ENCODE data around the gene ATG4B. TPM values are rescaled to one million over a fixed set of nuclear protein-coding genes. Genes with fewer than 3 reads are reported as not detected.

Gene ATG4B
- total RNA-seq, 2 donors from 2014 or later: 103 to 107 TPM

DNA sequence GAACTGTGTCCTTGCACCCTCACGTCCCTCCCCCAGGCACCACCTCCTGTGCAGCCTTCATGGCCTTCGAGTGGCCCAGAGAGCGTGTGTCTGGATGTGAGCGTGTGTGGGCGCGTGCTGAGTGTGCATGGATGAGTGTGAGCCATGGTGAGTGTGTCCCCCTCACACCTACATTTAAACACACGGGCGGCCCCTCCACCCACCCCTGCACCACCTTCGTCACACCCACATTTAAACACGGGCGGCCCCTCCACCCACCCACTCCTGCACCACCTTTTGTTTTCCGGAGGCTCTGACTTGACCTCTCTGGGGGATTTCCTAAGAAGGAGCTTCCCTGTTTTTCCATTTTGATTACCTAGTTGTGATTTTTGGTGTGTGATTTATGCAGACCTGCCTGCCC is 31.3 kb downstream of the ATG4B start:
- Mint-ChIP-seq H3K27ac (no peak overlapping the region), H3K36me3 (no peaks in the 10 kb centered on the region), H3K9me3 (no peaks in the 10 kb centered on the region)
- DNase-seq (ENCODE audit: low spot score in 2 of 2): no peak
- ATAC-seq: no peak

DNA sequence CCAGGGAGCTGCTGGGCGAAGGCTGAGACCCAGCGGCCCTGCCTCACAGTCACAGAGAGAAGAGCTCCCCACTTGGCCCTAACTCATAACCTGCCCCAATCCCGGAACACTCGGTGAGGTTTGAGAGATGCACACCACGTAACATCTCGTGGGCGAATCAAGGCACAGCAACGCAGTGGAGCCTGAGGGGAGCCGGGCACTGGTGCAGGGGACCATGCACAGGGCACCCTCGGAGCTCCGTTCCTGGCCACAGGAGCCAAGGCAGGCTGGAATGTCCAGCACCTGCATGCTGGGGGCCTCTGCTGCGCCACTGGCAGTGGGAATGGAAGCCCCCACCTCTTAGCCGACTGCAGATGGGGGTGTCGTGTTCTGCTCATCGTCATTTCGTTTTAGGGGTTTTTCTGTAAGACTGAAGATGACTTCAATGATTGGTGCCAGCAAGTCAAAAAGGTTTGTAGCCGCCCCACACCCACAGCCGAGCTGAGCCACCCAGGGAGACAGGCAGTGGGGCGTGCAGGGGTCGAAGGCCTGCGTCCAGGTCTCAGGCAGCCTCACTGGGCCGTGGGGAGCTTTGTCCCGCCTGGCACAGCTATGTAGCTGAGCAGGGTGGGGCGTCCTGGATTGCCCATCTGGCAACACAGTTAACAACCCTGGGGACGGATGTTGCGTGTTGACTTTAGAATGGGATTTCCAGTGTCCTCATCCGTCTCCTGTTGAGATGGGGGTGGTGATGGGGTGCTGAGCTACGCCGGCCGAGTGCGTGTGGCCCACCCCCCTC is 33.0 kb downstream of the ATG4B start:
- Mint-ChIP-seq H3K9me3 (no peaks in the 10 kb centered on the region), H3K27ac (no peak overlapping the region), H3K36me3 (no peaks in the 10 kb centered on the region)
- ATAC-seq: no peak
- DNase-seq (ENCODE audit: low spot score in 2 of 2): no peak

DNA sequence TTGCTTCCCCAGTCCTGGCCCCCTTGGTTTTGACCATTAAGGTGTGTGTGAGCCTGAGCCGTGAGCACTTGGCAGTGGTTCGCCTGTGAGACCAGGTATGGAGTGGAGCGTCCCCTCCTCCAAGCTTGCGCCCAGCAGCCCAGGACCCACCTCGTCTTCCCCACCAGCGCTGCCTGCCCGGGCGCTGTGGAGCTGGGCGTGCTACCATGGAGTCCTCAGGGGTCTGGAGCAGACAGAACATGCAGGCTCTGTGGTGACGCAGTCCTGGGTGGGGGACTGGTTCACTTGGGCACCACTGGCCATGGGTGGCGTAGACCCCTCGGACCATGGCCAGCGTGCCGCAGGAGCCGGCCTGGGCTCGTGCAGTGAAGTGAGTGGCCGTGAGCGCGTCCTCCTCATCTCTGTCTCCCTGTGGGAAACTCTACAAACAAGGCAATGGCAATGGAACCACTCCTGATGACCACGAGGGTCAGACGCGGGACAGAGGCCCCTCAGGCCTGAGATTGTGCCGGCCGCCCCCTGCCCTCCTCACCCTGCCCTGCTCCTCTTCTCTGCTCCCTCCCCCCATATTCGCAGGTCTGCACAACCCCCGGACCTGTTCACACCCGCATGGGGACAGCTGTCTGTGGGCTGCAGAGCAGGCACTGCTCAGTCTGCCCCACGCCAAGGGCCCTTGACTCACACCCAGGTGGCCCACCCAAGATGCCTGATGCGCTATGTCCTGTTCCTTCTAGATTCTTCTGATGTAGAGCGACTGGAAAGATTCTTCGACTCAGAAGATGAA is 34.2 kb downstream of the ATG4B start:
- Mint-ChIP-seq H3K27ac (peak overlapping the region in 1 of 2 donors; percentile 18), H3K9me3 (no peaks in the 10 kb centered on the region), H3K36me3 (no peaks in the 10 kb centered on the region)
- ATAC-seq: peak in 1 of 2 donors; percentile 7
- DNase-seq (ENCODE audit: low spot score in 2 of 2): no peak

DNA sequence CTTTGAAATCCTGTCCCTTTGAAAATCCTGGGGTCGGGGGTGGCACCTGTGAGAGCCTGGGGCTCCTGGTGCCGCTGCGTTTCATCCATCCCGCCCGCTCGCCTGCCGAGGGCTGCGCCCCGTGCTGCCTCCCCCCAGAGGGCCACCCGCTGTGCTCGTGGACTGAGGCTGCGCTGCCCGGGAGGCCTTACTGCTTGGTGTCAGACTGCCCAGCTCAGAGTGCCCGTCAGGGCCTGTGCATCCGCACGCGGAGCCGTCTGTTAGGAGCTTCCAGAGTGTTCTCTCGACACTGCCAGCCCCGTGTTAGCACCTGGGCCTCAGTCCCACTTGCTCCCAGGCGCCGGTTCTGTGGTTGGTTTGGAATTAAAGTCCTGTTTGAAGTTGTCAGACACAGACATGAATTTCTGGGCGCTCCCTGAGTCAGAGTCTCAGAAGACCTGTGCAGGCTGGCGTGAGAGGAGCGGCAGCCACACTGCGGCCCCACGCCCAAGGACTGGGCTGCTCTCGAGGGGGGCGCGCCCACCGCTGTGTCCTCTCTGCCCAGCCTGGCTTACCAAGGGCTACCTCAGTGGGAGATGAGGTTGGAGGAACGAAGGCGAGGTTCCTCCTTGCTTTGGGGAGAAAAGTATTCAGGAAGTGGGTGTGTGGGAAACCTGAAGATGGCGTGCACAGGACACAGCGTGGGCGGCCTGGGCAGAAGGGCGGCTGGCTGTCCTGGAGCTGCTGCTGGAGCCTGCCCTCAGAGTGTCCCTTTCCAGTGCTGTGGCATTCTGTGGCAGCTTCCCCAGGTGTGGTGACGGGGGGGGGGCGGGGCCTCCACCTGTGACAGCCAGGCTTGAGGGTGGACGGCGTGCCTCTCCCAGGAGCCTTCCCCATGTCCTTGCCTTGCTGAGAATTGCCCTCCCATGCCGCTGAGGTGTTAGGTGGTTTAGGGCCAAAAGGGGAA is 35.0 kb downstream of the ATG4B start:
- DNase-seq (ENCODE audit: low spot score in 2 of 2): no peak
- Mint-ChIP-seq H3K27ac (peak overlapping the region; percentile 18 to 68), H3K36me3 (no peaks in the 10 kb centered on the region), H3K9me3 (no peaks in the 10 kb centered on the region)
- peak in 1 of 2 donors; percentile 49 for ATAC-seq

DNA sequence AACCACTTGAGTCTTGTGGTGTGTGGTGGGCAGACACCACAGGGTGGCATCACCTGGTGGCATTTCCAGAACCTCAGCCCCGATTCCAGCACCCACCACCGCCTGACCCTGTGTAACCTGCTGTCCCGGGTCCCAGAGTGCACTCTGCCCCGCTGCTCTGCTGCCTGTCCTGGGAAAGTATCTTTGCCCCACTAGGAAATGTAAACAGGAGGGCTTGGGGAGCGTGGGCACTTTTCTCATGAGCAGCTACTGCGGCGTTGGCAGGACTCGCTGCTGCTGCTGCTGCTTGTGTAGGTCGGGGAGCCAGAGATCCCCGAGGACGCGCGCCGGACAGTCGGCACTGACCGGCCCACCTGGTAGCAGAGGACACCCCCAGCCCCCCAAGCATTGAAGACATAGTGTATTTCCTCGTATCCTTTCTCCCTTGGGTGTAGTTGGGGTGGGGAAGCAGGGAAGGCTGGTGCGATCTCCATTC is 35.7 kb downstream of the ATG4B start:
- ATAC-seq (no peak), DNase-seq (ENCODE audit: low spot score in 2 of 2) (no peak)
- no peaks in the 10 kb centered on the region for H3K36me3 Mint-ChIP-seq
- H3K27ac Mint-ChIP-seq: peak overlapping the region in 1 of 2 donors; percentile 8
- H3K9me3 Mint-ChIP-seq: no peaks in the 10 kb centered on the region

DNA sequence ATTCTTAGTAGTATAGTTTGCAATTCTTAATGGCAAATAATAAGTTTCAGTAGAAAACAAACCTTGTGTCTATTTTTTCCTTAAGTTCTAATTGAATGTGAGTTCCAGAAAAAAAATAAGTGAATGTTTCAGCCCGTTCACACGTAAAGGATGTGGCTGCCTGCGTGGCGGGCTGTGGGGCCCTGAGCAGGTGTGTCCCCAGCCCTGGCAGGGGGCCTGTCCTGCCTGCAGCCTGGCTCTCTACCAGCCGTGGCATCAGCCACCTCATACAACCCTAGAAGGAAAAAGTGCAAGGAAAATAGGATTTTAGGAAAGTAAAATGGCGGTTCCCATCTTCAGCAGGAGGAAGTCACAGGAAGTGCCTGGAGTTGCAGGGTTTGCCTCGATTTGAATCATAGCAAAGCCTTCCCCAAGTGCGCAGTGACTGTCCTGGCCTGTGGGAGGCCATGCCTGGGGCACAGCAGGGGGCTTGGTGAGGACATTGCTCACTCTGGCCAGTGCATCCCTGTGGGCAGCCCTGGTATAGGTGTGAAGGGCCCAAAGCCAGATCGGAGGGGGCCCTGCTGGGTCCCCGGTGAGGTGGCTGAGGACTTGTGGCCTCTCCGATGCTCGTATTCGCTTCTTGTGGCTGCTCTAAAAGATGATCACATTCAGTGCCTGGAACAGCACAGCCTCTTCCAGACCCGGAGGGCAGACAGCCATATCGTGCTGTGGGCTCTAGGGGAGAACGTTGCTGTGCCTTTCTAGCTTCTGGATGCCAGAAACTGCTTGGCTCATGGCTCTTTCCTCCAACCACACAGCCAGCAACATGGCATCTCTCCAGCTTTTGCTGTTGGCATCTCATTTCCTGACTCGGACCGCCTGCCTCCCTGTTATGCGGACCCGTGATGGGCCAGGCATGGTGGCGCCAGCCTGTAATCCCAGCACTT is 36.6 kb downstream of the ATG4B start:
- no peaks in the 10 kb centered on the region for H3K9me3 Mint-ChIP-seq
- ATAC-seq (peak in 1 of 2 donors; percentile 35), DNase-seq (ENCODE audit: low spot score in 2 of 2) (no peak)
- peak overlapping the region; percentile 8 to 65 for H3K27ac Mint-ChIP-seq
- H3K36me3 Mint-ChIP-seq: peaks cover 2% of the 10 kb centered on the region in 2 donors

DNA sequence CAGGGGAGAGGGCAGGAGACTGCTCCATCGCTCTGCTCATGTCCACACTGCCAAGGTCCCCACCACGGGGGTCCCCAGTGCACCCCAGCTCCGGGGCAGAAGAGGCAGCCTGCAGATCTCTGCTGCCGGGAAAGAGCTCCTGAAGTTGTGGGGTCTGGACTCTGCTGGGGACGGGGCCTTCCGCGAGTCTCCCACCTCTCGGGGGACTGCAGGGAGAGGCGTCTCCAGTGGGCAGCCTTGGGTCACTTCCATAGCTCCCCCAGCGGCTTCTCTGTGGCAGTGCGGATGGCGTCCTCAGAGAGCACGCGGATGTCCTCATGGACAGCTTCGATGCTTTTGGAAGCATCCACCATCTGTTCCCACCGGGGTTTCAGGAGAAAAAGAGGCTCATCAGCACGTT is 38.4 kb downstream of the ATG4B start:
- ATAC-seq (no peak), DNase-seq (ENCODE audit: low spot score in 2 of 2) (no peak)
- H3K9me3 Mint-ChIP-seq: no peaks in the 10 kb centered on the region
- H3K36me3 Mint-ChIP-seq: peaks cover 6 to 9% of the 10 kb centered on the region in 2 donors
- peak overlapping the region in 1 of 2 donors; percentile 29 for H3K27ac Mint-ChIP-seq

DNA sequence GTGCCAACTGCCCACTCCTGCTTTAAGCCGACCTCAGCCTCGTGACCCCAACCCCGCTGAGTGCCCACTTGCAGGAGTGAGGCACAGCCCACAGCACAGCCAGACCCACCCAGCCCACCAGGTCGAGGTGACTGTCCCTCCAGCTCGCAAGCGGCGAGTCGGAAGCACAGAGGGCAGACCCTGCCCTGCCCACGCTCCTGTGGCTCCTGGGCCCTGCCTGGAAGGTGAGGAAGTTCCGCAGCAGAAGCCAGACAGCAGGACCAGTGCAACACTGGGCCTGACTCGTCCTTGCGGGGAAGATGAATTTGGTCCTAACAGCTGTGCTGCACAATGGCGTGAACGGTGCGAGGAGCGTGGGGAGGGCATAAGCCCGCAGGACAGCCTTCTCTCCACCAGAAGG is 39.2 kb downstream of the ATG4B start:
- ATAC-seq: no peak
- no peak for DNase-seq (ENCODE audit: low spot score in 2 of 2)
- Mint-ChIP-seq H3K27ac (no peak overlapping the region), H3K36me3 (peaks cover 12% of the 10 kb centered on the region in 2 donors), H3K9me3 (no peaks in the 10 kb centered on the region)

DNA sequence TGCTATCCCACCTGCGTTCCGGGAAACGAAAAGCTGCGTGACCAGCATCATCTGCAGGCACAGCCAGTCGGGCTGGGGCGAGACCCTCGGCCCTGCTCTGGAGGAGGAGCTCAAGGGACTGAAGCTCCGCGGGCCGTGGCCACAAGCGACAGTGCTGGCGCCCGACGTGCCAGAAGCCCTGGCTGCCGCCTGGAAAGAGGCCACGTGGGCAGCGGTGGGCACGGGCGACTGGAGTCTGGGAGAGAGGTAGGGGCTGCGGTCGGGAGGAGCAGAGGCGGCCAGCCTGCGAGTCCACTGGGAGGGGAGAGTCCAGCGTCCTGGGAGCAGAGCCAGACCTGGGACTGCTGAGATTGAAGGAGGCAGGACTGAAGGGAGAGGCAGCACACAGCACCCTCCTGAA is 39.9 kb downstream of the ATG4B start:
- H3K27ac Mint-ChIP-seq: peak overlapping the region in 1 of 2 donors; percentile 65
- no peak for DNase-seq (ENCODE audit: low spot score in 2 of 2)
- ATAC-seq: no peak
- H3K36me3 Mint-ChIP-seq: peaks cover 16 to 19% of the 10 kb centered on the region in 2 donors
- no peaks in the 10 kb centered on the region for H3K9me3 Mint-ChIP-seq

DNA sequence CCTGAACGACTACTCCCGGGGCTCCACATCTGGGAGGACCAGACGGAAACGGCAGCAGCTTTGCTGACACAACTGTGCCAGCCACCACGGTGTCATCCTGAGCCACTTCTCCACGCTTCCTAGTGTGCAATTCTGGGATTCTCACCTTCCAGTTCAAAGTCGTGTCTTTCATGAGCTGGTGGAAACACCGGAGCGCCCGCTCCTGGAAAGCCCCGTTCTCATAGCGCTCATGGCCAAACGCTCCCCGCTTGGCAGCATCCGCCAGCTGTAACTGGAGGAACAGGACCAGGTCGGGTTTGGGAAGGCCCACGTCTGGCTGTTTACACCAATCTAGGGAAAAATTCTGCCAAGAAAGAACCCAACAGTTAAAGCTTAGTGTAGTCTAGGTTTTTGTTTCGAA is 40.8 kb downstream of the ATG4B start:
- H3K36me3 Mint-ChIP-seq: peaks cover 16 to 19% of the 10 kb centered on the region in 2 donors
- no peak for DNase-seq (ENCODE audit: low spot score in 2 of 2)
- H3K27ac Mint-ChIP-seq: no peak overlapping the region
- no peaks in the 10 kb centered on the region for H3K9me3 Mint-ChIP-seq
- no peak for ATAC-seq

DNA sequence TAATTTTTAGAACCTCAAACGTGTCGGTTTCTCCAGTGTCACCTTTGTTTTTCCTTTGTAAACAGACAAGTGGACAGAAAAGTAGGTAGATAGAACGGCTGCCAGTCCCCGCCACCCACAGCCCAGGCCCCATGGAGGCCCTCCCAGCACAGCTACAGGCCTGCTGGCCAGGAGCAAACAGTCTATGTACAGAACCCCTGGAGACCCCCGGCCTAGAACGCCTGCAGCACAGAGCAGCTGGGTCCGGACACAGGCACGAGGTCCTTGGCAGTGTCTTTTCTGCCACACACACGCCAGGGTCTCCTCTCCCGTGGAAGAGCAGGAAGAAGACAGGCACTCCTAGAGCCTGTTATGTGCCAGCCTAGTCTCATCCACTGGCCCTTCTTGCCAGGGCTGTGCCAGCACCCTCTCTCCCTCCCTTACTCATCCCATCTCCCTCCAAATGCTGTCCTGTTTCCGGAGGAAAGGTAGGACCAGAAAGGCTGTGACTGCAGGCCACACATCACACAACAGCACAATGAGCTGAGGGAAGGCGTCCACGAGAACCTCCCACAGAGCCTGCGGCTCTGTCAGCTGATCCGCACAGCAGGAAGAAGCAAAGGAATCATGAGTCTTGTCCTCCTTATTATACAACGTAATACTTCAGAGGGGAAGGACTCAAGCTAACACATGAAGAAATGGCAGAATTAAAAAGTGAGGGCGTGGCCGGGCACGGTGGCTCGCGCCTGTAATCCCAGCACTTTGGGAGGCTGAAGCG is 41.5 kb downstream of the ATG4B start:
- peaks cover 22 to 23% of the 10 kb centered on the region in 2 donors for H3K36me3 Mint-ChIP-seq
- H3K27ac Mint-ChIP-seq: peak overlapping the region in 1 of 2 donors; percentile 62
- H3K9me3 Mint-ChIP-seq: no peaks in the 10 kb centered on the region
- ATAC-seq: no peak
- DNase-seq (ENCODE audit: low spot score in 2 of 2): no peak

DNA sequence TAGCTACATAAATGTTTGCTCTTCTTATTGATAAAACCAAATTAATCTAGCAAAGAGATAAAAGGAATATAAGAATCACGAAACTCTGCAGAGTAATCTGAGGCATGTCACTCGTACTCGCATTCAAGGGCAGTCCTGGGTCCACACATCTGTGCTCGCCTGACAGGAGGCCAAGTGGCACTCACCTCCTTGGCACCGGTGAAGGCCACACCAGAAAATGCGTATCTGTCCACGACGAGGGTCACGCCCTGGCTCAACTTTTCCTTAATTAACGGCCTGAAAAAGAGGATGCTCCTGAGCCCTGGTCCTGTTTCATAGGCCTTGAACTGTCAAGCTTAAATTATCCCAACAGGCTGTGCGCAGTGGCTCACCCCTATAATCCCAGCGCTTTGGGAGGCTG is 42.6 kb downstream of the ATG4B start:
- peak overlapping the region in 1 of 2 donors; percentile 60 for H3K27ac Mint-ChIP-seq
- H3K36me3 Mint-ChIP-seq: peaks cover 31 to 32% of the 10 kb centered on the region in 2 donors
- DNase-seq (ENCODE audit: low spot score in 2 of 2) (no peak), ATAC-seq (no peak)
- H3K9me3 Mint-ChIP-seq: no peaks in the 10 kb centered on the region

DNA sequence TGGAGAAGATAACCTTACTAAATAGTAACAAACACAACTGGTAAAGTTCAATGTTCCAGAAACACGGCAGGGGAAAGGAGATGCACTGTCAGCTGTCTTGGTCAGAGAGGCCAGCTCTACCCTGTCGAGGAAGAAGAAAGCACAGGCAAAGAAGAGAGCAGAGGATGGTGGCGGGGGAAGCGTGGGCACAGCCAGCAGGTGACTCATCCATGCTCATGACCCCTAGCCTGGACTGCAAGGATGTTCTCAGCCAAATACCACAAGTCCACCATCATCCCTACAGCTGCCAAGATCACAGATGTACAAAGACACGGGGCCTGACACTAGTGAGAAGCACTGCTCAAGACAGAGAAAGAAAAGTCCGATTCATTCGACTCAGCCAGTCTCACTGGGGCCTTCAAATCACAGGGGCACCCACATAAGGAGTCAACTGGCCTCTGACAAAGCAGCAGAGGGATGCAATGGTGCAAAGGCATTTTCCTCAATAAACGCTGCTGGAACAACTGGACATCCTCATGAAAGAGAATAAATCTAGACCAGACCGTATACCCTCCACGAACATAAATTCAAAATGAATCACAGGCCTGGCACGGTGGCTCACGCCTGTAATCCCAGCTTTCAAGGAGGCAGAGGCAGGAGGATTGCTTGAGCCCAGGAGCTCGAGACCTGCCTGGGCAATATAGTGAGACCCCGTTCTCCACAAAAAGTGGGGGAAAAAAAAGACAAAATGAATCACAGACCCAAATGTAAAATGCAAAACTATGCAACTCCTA is 43.5 kb downstream of the ATG4B start:
- ATAC-seq: peak in 1 of 2 donors; percentile 43

DNA sequence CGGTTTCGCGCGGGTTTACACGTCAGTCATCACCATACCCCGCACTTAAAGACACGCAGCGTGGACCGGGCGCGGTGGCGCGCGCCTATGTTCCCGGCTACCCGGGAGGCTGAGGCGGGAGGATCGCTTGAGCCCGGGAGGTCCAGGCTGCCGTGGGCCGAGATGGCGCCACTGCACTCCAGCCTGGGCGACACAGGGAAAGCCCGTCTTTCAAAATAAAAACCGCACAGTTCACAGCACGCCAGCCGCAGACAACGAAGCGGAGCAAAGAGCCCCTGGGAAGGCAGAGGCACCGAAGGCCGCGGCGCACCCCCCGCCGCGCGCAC is 48.8 kb downstream of the ATG4B start:
- Mint-ChIP-seq H3K27ac (peak overlapping the region; percentile 89 to 96), H3K9me3 (no peaks in the 10 kb centered on the region), H3K36me3 (peaks cover 41 to 49% of the 10 kb centered on the region in 2 donors)
- DNase-seq (ENCODE audit: low spot score in 2 of 2) (peak in 1 of 2 donors; percentile 68), ATAC-seq (peak in 1 of 2 donors; percentile 11)

More for the DNA sequence above, 43.5 kb downstream of the ATG4B start:
- no peaks in the 10 kb centered on the region for H3K9me3 Mint-ChIP-seq
- peaks cover 36 to 37% of the 10 kb centered on the region in 2 donors for H3K36me3 Mint-ChIP-seq
- H3K27ac Mint-ChIP-seq: peak overlapping the region in 1 of 2 donors; percentile 95
- no peak for DNase-seq (ENCODE audit: low spot score in 2 of 2)
